ENCODE data around the gene IL17B.

IL17B gene

GRCh38 chr5:149419859-149420544, 40.9 kb upstream of the IL17B start:
- peaks cover 3 to 53% (median 28%) of the 10 kb centered on the region in 4 experiments for H3K4me1 ChIP-seq (ENCODE audit: control extremely low read depth in 1 of 4, control insufficient read depth in 4 of 4, insufficient read depth in 4 of 4, low read length in 3 of 4)
- no peak for DNase-seq
- H3K4me3 ChIP-seq (ENCODE audit: control insufficient read depth in 1 of 7, extremely low read depth in 1 of 7, insufficient read depth in 4 of 7, low read depth in 2 of 7, low read length in 6 of 7), result no peak overlapping the region
- no peaks in the 10 kb centered on the region for H3K36me3 ChIP-seq (ENCODE audit: control insufficient read depth in 4 of 4, insufficient read depth in 4 of 4, low read length in 3 of 4)
- ChIA-PET POLR2A (interaction anchor here (0.6 kb wide), 2 partner anchors 20 to 46 kb away, joined by 3 to 4 read pairs; no protein-coding TSS in a partner anchor), CTCF (interaction anchor here (0.9 to 7.7 kb wide), 10 partner anchors 9 to 143 kb away, joined by 3 to 61 read pairs (median 4); no protein-coding TSS in a partner anchor)
- 63% methylated on average over 12 of the region's 13 CpGs for WGBS (ENCODE audit: insufficient coverage)
- no peak overlapping the region for H3K27ac ChIP-seq (ENCODE audit: insufficient read depth in 1 of 2, low read depth in 1 of 2, low read length in 2 of 2, poor library complexity in 1 of 2, severe bottlenecking in 2 of 2)
- H3K9me3 ChIP-seq (ENCODE audit: control extremely low read depth in 1 of 5, control insufficient read depth in 4 of 5, insufficient read depth in 2 of 5, low read depth in 1 of 5, low read length in 4 of 5), result no peaks in the 10 kb centered on the region
- H3K27me3 ChIP-seq (replicated peaks in 2 of 5; ENCODE audit: control insufficient read depth in 4 of 5, insufficient read depth in 5 of 5, low read length in 4 of 5), result no peaks in the 10 kb centered on the region

GRCh38 chr5:149419532-149419858, 40.4 kb upstream of the IL17B start:
- DNase-seq, result no peak
- Histone ChIP-seq H3K27ac (ENCODE audit: insufficient read depth in 1 of 2, low read depth in 1 of 2, low read length in 2 of 2, poor library complexity in 1 of 2, severe bottlenecking in 2 of 2) (no peak overlapping the region), H3K36me3 (ENCODE audit: control insufficient read depth in 4 of 4, insufficient read depth in 4 of 4, low read length in 3 of 4) (no peaks in the 10 kb centered on the region), H3K4me1 (ENCODE audit: control extremely low read depth in 1 of 4, control insufficient read depth in 4 of 4, insufficient read depth in 4 of 4, low read length in 3 of 4) (peaks cover 3 to 48% (median 28%) of the 10 kb centered on the region in 4 experiments), H3K9me3 (ENCODE audit: control extremely low read depth in 1 of 5, control insufficient read depth in 4 of 5, insufficient read depth in 2 of 5, low read depth in 1 of 5, low read length in 4 of 5) (no peaks in the 10 kb centered on the region), H3K4me3 (ENCODE audit: control insufficient read depth in 1 of 7, extremely low read depth in 1 of 7, insufficient read depth in 4 of 7, low read depth in 2 of 7, low read length in 6 of 7) (no peak overlapping the region), H3K27me3 (replicated peaks in 2 of 5; ENCODE audit: control insufficient read depth in 4 of 5, insufficient read depth in 5 of 5, low read length in 4 of 5) (no peaks in the 10 kb centered on the region)
- ChIA-PET CTCF (interaction anchor here (1.0 to 7.7 kb wide), 5 partner anchors 9 to 52 kb away, joined by 3 to 61 read pairs (median 4); no protein-coding TSS in a partner anchor), POLR2A (interaction anchor here (0.6 kb wide), 2 partner anchors 20 to 46 kb away, joined by 3 to 4 read pairs; no protein-coding TSS in a partner anchor)
- 96% methylated on average over 3 of the region's 3 CpGs for WGBS (ENCODE audit: insufficient coverage)

DNA sequence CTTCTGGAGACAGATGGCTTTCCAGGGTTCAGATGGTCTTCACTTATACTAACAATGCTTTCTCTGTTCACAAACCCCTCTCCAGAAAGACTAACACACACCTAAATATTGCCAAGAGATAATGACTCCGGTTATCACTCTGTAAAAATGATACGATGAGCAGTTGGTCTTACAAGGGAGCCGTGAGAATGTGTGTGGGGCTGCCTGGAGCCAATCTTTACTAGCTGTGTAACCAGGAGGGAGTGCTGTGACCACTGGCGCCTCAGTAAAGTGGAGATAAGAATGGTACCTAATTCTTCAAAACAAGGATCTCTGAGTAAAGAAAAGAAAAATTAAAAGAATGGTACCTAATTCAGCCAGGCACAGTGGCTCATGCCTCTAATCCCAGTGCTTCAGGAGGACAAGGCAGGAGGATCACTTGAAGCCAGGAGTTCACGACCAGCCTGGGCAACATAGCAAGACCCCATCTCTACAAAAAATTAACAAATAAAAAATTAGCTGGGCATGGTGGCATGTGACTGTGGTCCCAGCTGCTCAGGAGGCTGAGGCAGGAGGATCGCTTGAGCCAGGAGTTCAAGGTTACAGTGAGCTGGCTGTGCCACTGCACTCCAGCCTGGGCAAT, 39.9 kb upstream of the IL17B start:
- no peak overlapping the region for H3K4me3 ChIP-seq (ENCODE audit: control insufficient read depth in 1 of 7, extremely low read depth in 1 of 7, insufficient read depth in 4 of 7, low read depth in 2 of 7, low read length in 6 of 7)
- H3K27ac ChIP-seq (ENCODE audit: insufficient read depth in 1 of 2, low read depth in 1 of 2, low read length in 2 of 2, poor library complexity in 1 of 2, severe bottlenecking in 2 of 2), result no peak overlapping the region
- H3K4me1 ChIP-seq (ENCODE audit: control extremely low read depth in 1 of 4, control insufficient read depth in 4 of 4, insufficient read depth in 4 of 4, low read length in 3 of 4), result peaks cover 3 to 44% (median 25%) of the 10 kb centered on the region in 4 experiments
- no peaks in the 10 kb centered on the region for H3K9me3 ChIP-seq (ENCODE audit: control extremely low read depth in 1 of 5, control insufficient read depth in 4 of 5, insufficient read depth in 2 of 5, low read depth in 1 of 5, low read length in 4 of 5)
- WGBS (ENCODE audit: insufficient coverage), result 79% methylated on average over 2 of the region's 6 CpGs
- ChIA-PET CTCF (interaction anchor here (1.0 to 7.7 kb wide), 6 partner anchors 10 to 52 kb away, joined by 3 to 61 read pairs (median 4); partner anchors contain the start of gene IL17B), POLR2A (interaction anchor here (0.6 kb wide), 1 partner anchor 19 kb away, joined by 4 read pairs; no protein-coding TSS in a partner anchor)
- peak in 1 of 3 donors; percentile 27 for DNase-seq
- no peaks in the 10 kb centered on the region for H3K27me3 ChIP-seq (replicated peaks in 2 of 5; ENCODE audit: control insufficient read depth in 4 of 5, insufficient read depth in 5 of 5, low read length in 4 of 5)
- H3K36me3 ChIP-seq (ENCODE audit: control insufficient read depth in 4 of 4, insufficient read depth in 4 of 4, low read length in 3 of 4), result no peaks in the 10 kb centered on the region

DNA sequence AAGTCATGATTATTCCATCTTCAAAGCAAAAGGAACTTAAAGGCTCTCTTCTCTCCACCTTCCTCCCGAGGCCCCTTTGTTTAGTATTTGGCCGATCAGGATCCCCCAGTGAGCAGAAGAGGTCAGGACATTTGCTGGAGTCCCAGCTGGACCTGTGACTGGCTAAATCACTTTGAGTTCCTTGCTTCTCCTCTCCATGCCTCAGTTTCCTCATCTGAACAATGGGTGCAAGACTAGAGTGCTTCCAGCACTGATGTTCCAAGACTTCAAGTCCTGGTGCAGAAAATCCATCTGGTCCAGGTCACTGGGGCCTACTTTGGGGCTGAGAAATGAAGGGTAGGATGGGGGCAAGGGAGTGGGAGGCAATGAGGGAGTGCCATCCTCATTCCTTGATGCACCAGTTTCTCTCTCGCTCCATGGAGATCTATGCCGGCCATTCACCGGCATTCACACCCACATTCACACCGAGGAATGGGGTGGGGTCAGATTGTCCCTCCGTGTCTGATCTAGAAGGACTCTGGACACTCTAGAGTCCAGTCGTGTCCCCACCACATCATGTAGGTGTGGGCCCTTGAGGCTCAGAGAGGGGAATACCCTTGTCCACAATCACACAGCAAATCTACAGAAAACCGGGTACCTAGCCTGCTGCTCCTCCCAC, 38.7 kb upstream of the IL17B start:
- Histone ChIP-seq H3K4me3 (ENCODE audit: control insufficient read depth in 1 of 7, extremely low read depth in 1 of 7, insufficient read depth in 4 of 7, low read depth in 2 of 7, low read length in 6 of 7) (no peak overlapping the region), H3K27ac (ENCODE audit: insufficient read depth in 1 of 2, low read depth in 1 of 2, low read length in 2 of 2, poor library complexity in 1 of 2, severe bottlenecking in 2 of 2) (no peak overlapping the region), H3K27me3 (replicated peaks in 2 of 5; ENCODE audit: control insufficient read depth in 4 of 5, insufficient read depth in 5 of 5, low read length in 4 of 5) (no peaks in the 10 kb centered on the region), H3K4me1 (ENCODE audit: control extremely low read depth in 1 of 4, control insufficient read depth in 4 of 4, insufficient read depth in 4 of 4, low read length in 3 of 4) (peaks cover 3 to 32% (median 14%) of the 10 kb centered on the region in 4 experiments), H3K9me3 (ENCODE audit: control extremely low read depth in 1 of 5, control insufficient read depth in 4 of 5, insufficient read depth in 2 of 5, low read depth in 1 of 5, low read length in 4 of 5) (no peaks in the 10 kb centered on the region), H3K36me3 (ENCODE audit: control insufficient read depth in 4 of 4, insufficient read depth in 4 of 4, low read length in 3 of 4) (no peaks in the 10 kb centered on the region)
- POLR2A ChIA-PET, result no interaction called here
- CTCF ChIA-PET, result interaction anchor here (0.6 to 2.8 kb wide), 4 partner anchors 12 to 123 kb away, joined by 3 to 15 read pairs (median 4); partner anchors contain the start of gene IL17B
- DNase-seq, result no peak
- 91% methylated on average over 7 of the region's 9 CpGs for WGBS (ENCODE audit: insufficient coverage)

DNA sequence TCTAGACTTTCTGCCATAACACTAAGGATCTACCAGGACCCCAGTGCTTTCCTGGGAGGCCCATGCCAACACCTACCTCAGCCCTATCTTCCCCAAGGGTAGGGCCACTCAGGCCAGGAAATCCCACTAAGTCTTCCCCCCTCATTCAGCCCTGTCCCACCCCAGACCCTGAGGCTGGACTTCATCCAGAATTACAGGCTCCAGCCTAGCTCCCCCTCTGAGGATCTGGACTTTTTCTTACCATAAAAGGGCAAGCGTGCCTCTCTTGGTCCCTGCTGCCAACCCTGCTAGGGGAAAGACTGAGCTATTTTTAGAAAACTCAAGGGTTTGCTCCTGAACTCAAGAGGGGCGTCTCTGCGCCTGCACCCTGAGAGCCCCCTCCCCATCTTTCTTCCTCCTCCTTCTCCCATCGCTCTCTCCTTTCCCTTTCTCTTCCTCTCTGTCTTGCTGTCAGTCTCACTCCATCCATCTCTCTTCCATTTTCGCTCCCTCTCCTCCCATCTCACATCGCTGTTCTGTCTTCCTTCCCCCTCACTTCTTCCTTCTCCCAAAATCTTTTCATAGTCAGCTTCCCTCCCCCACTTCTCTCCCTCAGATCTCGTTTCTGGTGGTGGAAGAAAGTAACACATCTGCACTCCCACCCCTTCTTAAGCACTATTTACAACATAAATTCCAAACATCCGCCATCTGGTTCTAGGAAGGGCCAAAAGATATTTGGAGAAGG, 38.1 kb upstream of the IL17B start:
- H3K4me3 ChIP-seq (ENCODE audit: control insufficient read depth in 1 of 7, extremely low read depth in 1 of 7, insufficient read depth in 4 of 7, low read depth in 2 of 7, low read length in 6 of 7), result no peak overlapping the region
- ChIA-PET CTCF (interaction anchor here (1.0 to 2.8 kb wide), 3 partner anchors 13 to 18 kb away, joined by 4 to 15 read pairs (median 7); no protein-coding TSS in a partner anchor), POLR2A (no interaction called here)
- 82% methylated on average over 7 of the region's 8 CpGs for WGBS (ENCODE audit: insufficient coverage)
- H3K9me3 ChIP-seq (ENCODE audit: control extremely low read depth in 1 of 5, control insufficient read depth in 4 of 5, insufficient read depth in 2 of 5, low read depth in 1 of 5, low read length in 4 of 5), result no peaks in the 10 kb centered on the region
- DNase-seq, result no peak
- no peaks in the 10 kb centered on the region for H3K36me3 ChIP-seq (ENCODE audit: control insufficient read depth in 4 of 4, insufficient read depth in 4 of 4, low read length in 3 of 4)
- no peaks in the 10 kb centered on the region for H3K27me3 ChIP-seq (replicated peaks in 2 of 5; ENCODE audit: control insufficient read depth in 4 of 5, insufficient read depth in 5 of 5, low read length in 4 of 5)
- peaks cover under 1 to 26% (median 7%) of the 10 kb centered on the region in 4 experiments for H3K4me1 ChIP-seq (ENCODE audit: control extremely low read depth in 1 of 4, control insufficient read depth in 4 of 4, insufficient read depth in 4 of 4, low read length in 3 of 4)
- no peak overlapping the region for H3K27ac ChIP-seq (ENCODE audit: insufficient read depth in 1 of 2, low read depth in 1 of 2, low read length in 2 of 2, poor library complexity in 1 of 2, severe bottlenecking in 2 of 2)

DNA sequence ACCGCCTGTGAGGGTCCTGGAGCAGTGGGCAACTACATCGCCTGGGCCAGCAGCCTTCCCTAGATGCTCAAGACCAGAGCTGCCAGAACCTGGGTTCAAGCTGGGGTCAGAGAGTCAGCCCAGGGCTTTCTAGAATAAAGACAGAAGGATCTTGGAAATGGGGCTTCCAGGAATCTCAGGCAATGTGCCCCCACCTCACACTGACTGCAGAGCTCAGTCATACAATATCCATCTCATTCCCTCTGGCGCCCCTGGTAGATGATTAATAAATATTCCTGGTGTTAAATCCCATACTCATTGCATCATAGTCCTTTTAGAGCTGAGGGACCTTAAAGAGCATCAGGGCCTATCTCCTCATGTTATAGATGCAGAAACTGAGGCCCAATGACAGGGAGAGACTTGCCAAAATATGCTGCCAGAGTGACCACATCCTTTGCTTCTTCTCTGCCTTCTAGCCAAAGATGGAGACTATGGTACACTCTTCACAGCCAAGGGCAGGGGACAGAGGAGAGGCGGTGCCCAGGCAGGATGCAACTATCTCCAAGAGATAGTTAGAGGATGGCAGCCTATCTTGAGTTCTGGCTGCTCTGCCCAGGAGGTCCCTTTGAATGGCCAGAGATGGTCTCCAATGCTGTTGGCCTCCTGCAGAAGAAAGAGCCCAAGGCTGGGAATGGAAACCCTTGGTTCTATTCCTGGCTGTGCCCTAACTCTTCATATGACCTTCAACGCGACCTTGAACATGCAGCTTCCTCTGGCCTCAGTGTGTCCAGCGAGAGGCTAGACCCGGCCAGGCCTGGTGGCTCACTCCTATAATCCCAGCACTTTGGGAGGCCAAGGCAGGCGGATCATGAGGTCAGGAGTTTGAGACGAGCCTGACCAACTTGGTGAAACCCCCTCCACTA, 36.2 kb upstream of the IL17B start:
- POLR2A ChIA-PET, result no interaction called here
- Histone ChIP-seq H3K36me3 (ENCODE audit: control insufficient read depth in 4 of 4, insufficient read depth in 4 of 4, low read length in 3 of 4) (no peaks in the 10 kb centered on the region), H3K27ac (ENCODE audit: insufficient read depth in 1 of 2, low read depth in 1 of 2, low read length in 2 of 2, poor library complexity in 1 of 2, severe bottlenecking in 2 of 2) (no peak overlapping the region), H3K9me3 (ENCODE audit: control extremely low read depth in 1 of 5, control insufficient read depth in 4 of 5, insufficient read depth in 2 of 5, low read depth in 1 of 5, low read length in 4 of 5) (no peaks in the 10 kb centered on the region), H3K27me3 (replicated peaks in 2 of 5; ENCODE audit: control insufficient read depth in 4 of 5, insufficient read depth in 5 of 5, low read length in 4 of 5) (no peaks in the 10 kb centered on the region), H3K4me3 (ENCODE audit: control insufficient read depth in 1 of 7, extremely low read depth in 1 of 7, insufficient read depth in 4 of 7, low read depth in 2 of 7, low read length in 6 of 7) (no peak overlapping the region), H3K4me1 (ENCODE audit: control extremely low read depth in 1 of 4, control insufficient read depth in 4 of 4, insufficient read depth in 4 of 4, low read length in 3 of 4) (peaks cover 0 to 15% (median 4%) of the 10 kb centered on the region in 4 experiments)
- CTCF ChIA-PET, result interaction anchor here (0.9 to 2.8 kb wide), 5 partner anchors 11 to 43 kb away, joined by 3 to 15 read pairs (median 4); no protein-coding TSS in a partner anchor
- DNase-seq, result no peak
- 97% methylated on average over 9 of the region's 10 CpGs for WGBS (ENCODE audit: insufficient coverage)
